Sigmoid colon (tissue), 7 donors: ENCODE measurements around the gene MYNN. TPM values are rescaled to one million over a fixed set of nuclear protein-coding genes. Genes with fewer than 3 reads are reported as not detected.

Experiments
- DNase-seq: peaks from one replicate; pipeline ENCODE4 v3.0.0-alpha.2; 2019
- H3K27ac ChIP-seq, 4 donors: fragments of 200-600 bp; sonication (generic); one replicate each; pipeline ENCODE4 v1.5.1; 2016 to 2019; ENCODE audit warnings: mild to moderate bottlenecking in 1 of 4
- H3K27me3 ChIP-seq, 3 donors: fragments of 200-600 bp; sonication (generic); one replicate each; pipeline ENCODE4 v1.5.1; 2019; ENCODE audit warnings: mild to moderate bottlenecking in 1 of 3
- H3K36me3 ChIP-seq, 4 donors: fragments of 200-600 bp; sonication (generic); one replicate each; pipeline ENCODE4 v1.5.1; 2016 to 2019
- H3K4me1 ChIP-seq, 4 donors: fragments of 200-600 bp; sonication (generic); one replicate each; pipeline ENCODE4 v1.5.1; 2017 to 2019
- H3K4me3 ChIP-seq, 4 donors: fragments of 200-600 bp; sonication (generic); one replicate each; pipeline ENCODE4 v1.5.1; 2017 to 2019; ENCODE audit warnings: mild to moderate bottlenecking in 2 of 4, moderate library complexity in 1 of 4
- H3K9me3 ChIP-seq, 4 donors: fragments of 200-600 bp in 3 of 4; sonication (generic) in 3 of 4; one replicate each; pipeline versions ENCODE4 v1.5.1 to v1.6.1; 2013 to 2019
- CTCF ChIP-seq, 4 experiments: fragments of 450-650 bp in 3 of 4; fragments of 200-600 bp in 1 of 4; IDR thresholded peaks; one replicate each; pipeline ENCODE4 v1.5.1; 2016 to 2019; ENCODE audit warnings: antibody characterized with exemption in 4 of 4, mild to moderate bottlenecking in 3 of 4, moderate library complexity in 2 of 4
- EP300 ChIP-seq, 4 donors: sonication (generic); formaldehyde crosslinking; IDR thresholded peaks; one replicate each; pipeline ENCODE4 v1.6.1; 2017; ENCODE audit warnings: antibody characterized with exemption in 4 of 4
- POLR2A ChIP-seq, 2 donors: fragments of 450-650 bp; IDR thresholded peaks; one replicate each; pipeline ENCODE4 v1.6.1; 2016; ENCODE audit warnings: antibody characterized with exemption in 2 of 2, mild to moderate bottlenecking in 2 of 2, moderate library complexity in 2 of 2
- POLR2AphosphoS5 ChIP-seq, 4 donors: sonication (generic); formaldehyde crosslinking; IDR thresholded peaks; one replicate each; pipeline ENCODE4 v1.6.1; 2017; ENCODE audit warnings: antibody characterized with exemption in 4 of 4
- WGBS, 2 donors: extraction: QIAGEN DNeasy Blood & Tissue Kit; methylation state at CpG; one replicate each; pipeline ENCODE4 v1.1.7; 2013; 5-methylcytosine and 5-hydroxymethylcytosine counted together
- intact Hi-C: fragments of 100-400 bp; cut with DNase I; formaldehyde crosslinking; loops from one replicate; pipeline ENCODE4 v1.15.1; 2023
- polyA plus RNA-seq, 3 donors: library from polyadenylated mRNA; stranded (reverse); fragments of 200-250 nt; gene quantifications; one replicate each; pipeline ENCODE4 v1.2.3, GENCODE V29; 2013
- total RNA-seq, 4 donors: library from RNA; depleted of rRNA; stranded (reverse); fragments of >200 nt; gene quantifications; one replicate each; pipeline ENCODE4 v1.1.0, GENCODE V29; 2016
- donor health status: healthy with polysubstance abuse.
- donor health status: Bipolar disorder and iron deficiency.
- donor health status: healthy.

MYNN gene
- total and polyA plus RNA-seq, 7 donors = 7.6 to 24.4 (median 15.5) TPM

GRCh38 chr3:169836078-169836941 is 63.1 kb downstream of the MYNN start:
- H3K27me3 ChIP-seq = no peaks in the 10 kb centered on the region
- no peak overlapping the region for H3K4me3 ChIP-seq
- WGBS, 2 donors = 76 to 94% methylated on average over 5 of the region's 5 CpGs
- no peaks in the 10 kb centered on the region for H3K36me3 ChIP-seq
- no peak for DNase-seq
- no peak for TF ChIP-seq EP300 (IDR thresholded peaks at IDR 0.05)
- no peak for TF ChIP-seq POLR2AphosphoS5 (IDR thresholded peaks at IDR 0.05)
- no peak for TF ChIP-seq CTCF (IDR thresholded peaks at IDR 0.05)
- TF ChIP-seq POLR2A (IDR thresholded peaks at IDR 0.05) = no peak
- no peaks in the 10 kb centered on the region for H3K4me1 ChIP-seq
- intact Hi-C loops = no loop called here
- H3K9me3 ChIP-seq = no peaks in the 10 kb centered on the region
- no peak overlapping the region for H3K27ac ChIP-seq

GRCh38 chr3:169836942-169837275 is 63.7 kb downstream of the MYNN start:
- Histone ChIP-seq H3K27me3 (no peaks in the 10 kb centered on the region), H3K36me3 (no peaks in the 10 kb centered on the region), H3K4me3 (no peak overlapping the region), H3K27ac (no peak overlapping the region), H3K9me3 (no peaks in the 10 kb centered on the region), H3K4me1 (no peaks in the 10 kb centered on the region)
- TF ChIP-seq POLR2AphosphoS5 (IDR thresholded peaks at IDR 0.05) = no peak
- TF ChIP-seq POLR2A (IDR thresholded peaks at IDR 0.05) = no peak
- no peak for TF ChIP-seq CTCF (IDR thresholded peaks at IDR 0.05)
- no peak for TF ChIP-seq EP300 (IDR thresholded peaks at IDR 0.05)
- DNase-seq = no peak
- intact Hi-C loops = no loop called here
- 88 to 91% methylated on average over 3 of the region's 3 CpGs for WGBS, 2 donors

DNA sequence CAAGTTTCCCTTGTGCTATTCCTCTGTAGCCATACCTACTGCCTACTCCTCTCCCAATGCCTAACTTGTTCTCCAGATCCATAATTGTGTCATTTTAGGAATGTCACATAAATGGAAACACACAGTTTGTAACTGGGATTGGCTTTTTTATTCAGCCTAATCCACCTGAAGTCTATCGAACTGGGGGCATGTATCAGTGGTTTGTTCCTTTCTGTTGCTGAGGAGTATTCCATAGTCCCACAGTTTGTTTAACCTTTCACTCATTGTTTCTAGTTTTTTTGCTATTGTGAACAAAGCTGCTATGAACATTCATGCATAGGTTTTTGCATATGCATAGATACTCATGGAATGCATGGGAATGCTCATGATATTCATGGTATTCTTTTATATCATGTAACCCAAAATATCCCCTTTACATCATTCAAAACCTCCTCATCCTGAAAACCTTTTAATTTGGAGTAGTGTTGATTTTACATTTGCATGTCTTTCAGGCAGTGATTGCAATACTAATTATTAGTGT is 65.4 kb downstream of the MYNN start:
- no peak for DNase-seq

More for the DNA sequence above, 65.4 kb downstream of the MYNN start:
- no peaks in the 10 kb centered on the region for H3K4me1 ChIP-seq
- WGBS, 2 donors = 96 to 100% methylated on average over 1 of the region's 1 CpG
- no peaks in the 10 kb centered on the region for H3K9me3 ChIP-seq
- no peak overlapping the region for H3K27ac ChIP-seq
- TF ChIP-seq CTCF (IDR thresholded peaks at IDR 0.05) (no peak), POLR2AphosphoS5 (IDR thresholded peaks at IDR 0.05) (no peak), EP300 (IDR thresholded peaks at IDR 0.05) (no peak), POLR2A (IDR thresholded peaks at IDR 0.05) (no peak)
- H3K27me3 ChIP-seq = no peaks in the 10 kb centered on the region
- H3K36me3 ChIP-seq = no peaks in the 10 kb centered on the region
- no peak overlapping the region for H3K4me3 ChIP-seq
- intact Hi-C loops = no loop called here

Other genes starting within 250 kb of the MYNN start
- gene MECOM, start 109.7 kb upstream of the MYNN start, total RNA-seq = 10 to 100 TPM in 1 of 4 donors, 1 to 10 TPM in 3; 3.0 to 17.7 (median 4.6) TPM
- 10 to 100 TPM; 12.0 to 23.2 (median 15.3) TPM for gene MECOM, start 109.7 kb upstream of the MYNN start, polyA plus RNA-seq
- gene TERC, start 8.3 kb upstream of the MYNN start, total RNA-seq = 100 to 1,000 TPM in 3 of 4 donors, 10 to 100 TPM in 1; 65.3 to 220 (median 125) TPM
- gene TERC, start 8.3 kb upstream of the MYNN start, polyA plus RNA-seq = under 1 TPM in 1 of 3 donors, not detected in 2; 0.44 TPM
- 1 to 10 TPM in 3 of 4 donors, under 1 TPM in 1; 0.99 to 4.4 (median 1.4) TPM for gene ACTRT3, start 3.8 kb upstream of the MYNN start, total RNA-seq
- gene ACTRT3, start 3.8 kb upstream of the MYNN start, polyA plus RNA-seq = 1 to 10 TPM in 2 of 3 donors, under 1 TPM in 1; 0.69 to 1.4 (median 1.2) TPM
- gene LRRIQ4, start 39.5 kb downstream of the MYNN start, total RNA-seq = not detected
- not detected for gene LRRIQ4, start 39.5 kb downstream of the MYNN start, polyA plus RNA-seq
- 1 to 10 TPM; 1.1 to 3.9 (median 2.3) TPM for gene LRRC34, start 39.5 kb downstream of the MYNN start, total RNA-seq
- gene LRRC34, start 39.5 kb downstream of the MYNN start, polyA plus RNA-seq = 1 to 10 TPM in 1 of 3 donors, under 1 TPM in 1, not detected in 1; 0.60 to 1.1 TPM
- under 1 TPM in 1 of 4 donors, not detected in 3; 0.36 TPM for gene LRRC31, start 96.5 kb downstream of the MYNN start, total RNA-seq
- gene LRRC31, start 96.5 kb downstream of the MYNN start, polyA plus RNA-seq = 10 to 100 TPM in 2 of 3 donors, 1 to 10 TPM in 1; 7.8 to 81.1 (median 54.7) TPM
- not detected for gene SAMD7, start 138.2 kb downstream of the MYNN start, total RNA-seq
- gene SAMD7, start 138.2 kb downstream of the MYNN start, polyA plus RNA-seq = not detected
- 10 to 100 TPM; 77.7 to 82.6 (median 79.8) TPM for gene SEC62, start 193.4 kb downstream of the MYNN start, total RNA-seq
- 10 to 100 TPM; 15.0 to 36.8 (median 27.6) TPM for gene SEC62, start 193.4 kb downstream of the MYNN start, polyA plus RNA-seq